ENCODE measurements around the gene RND2.
A peak's percentile ranks its signal among the peaks of the same experiment; 100 is the strongest.
"Not testable (repeated sequence)": the region's sequence is repeated elsewhere in the genome, so short reads cannot be mapped to it uniquely, and the experiment has no call there.

The RND2 gene

GRCh38 chr17:43024407-43025289, at the start of gene RND2:
RND2 (plus strand) TSS chr17:43025231; CDS start chr17:43025348, 117 bp downstream.
- DNase-seq (ENCODE audit: low read depth): peak; percentile 94

GRCh38 chr17:42975265-42975664, 49.8 kb upstream of the RND2 start:
- DNase-seq (ENCODE audit: low read depth): no peak

- DNase-seq (ENCODE audit: low read depth): not testable (repeated sequence)
Measured at GRCh38 chr17:42975701-42976100, 49.3 kb upstream of the RND2 start.

- DNase-seq (ENCODE audit: low read depth): no peak
Measured at GRCh38 chr17:42979511-42980273, 45.3 kb upstream of the RND2 start, which contains the start of gene PTGES3L. PTGES3L (minus strand) TSS chr17:42980080; CDS start chr17:42980053, 27 bp downstream.

- DNase-seq (ENCODE audit: low read depth): peak; percentile 61
Measured at GRCh38 chr17:42980274-42980765, 44.7 kb upstream of the RND2 start, which contains the start of gene RUNDC1. RUNDC1 (plus strand) TSS chr17:42980565; CDS start chr17:42980577, 12 bp downstream.

- no peak for DNase-seq (ENCODE audit: low read depth)
Measured at GRCh38 chr17:42980766-42981397, 44.1 kb upstream of the RND2 start.

GRCh38 chr17:42982266-42982665, 42.8 kb upstream of the RND2 start:
- no peak for DNase-seq (ENCODE audit: low read depth)

- DNase-seq (ENCODE audit: low read depth): no peak
Measured at GRCh38 chr17:42985225-42985624, 39.8 kb upstream of the RND2 start.

- DNase-seq (ENCODE audit: low read depth): no peak
Measured at GRCh38 chr17:42989141-42989540, 35.9 kb upstream of the RND2 start.

GRCh38 chr17:42989726-42990652, 35.0 kb upstream of the RND2 start:
- no peak for DNase-seq (ENCODE audit: low read depth)

GRCh38 chr17:42991471-42991870, 33.6 kb upstream of the RND2 start:
- DNase-seq (ENCODE audit: low read depth): no peak

- no peak for DNase-seq (ENCODE audit: low read depth)
Measured at GRCh38 chr17:42992872-42993271, 32.2 kb upstream of the RND2 start.

GRCh38 chr17:42993913-42994312, 31.1 kb upstream of the RND2 start:
- DNase-seq (ENCODE audit: low read depth): not testable (repeated sequence)

GRCh38 chr17:42997390-42997983, 27.5 kb upstream of the RND2 start:
- DNase-seq (ENCODE audit: low read depth): no peak

- DNase-seq (ENCODE audit: low read depth): peak; percentile 100
Measured at GRCh38 chr17:42997984-42998938, 26.8 kb upstream of the RND2 start, which contains the start of gene RPL27. RPL27 (plus strand) TSS chr17:42998419; CDS start chr17:42998751, 332 bp downstream.

- no peak for DNase-seq (ENCODE audit: low read depth)
Measured at GRCh38 chr17:42999003-42999525, 26.0 kb upstream of the RND2 start.

GRCh38 chr17:43000894-43001293, 24.1 kb upstream of the RND2 start:
- DNase-seq (ENCODE audit: low read depth): not testable (repeated sequence)

- no peak for DNase-seq (ENCODE audit: low read depth)
Measured at GRCh38 chr17:43003542-43004172, 21.4 kb upstream of the RND2 start.

Measured in fibroblast of the conjunctiva (primary cell).